ENCODE measurements around the gene RHBDF1.

DNA sequence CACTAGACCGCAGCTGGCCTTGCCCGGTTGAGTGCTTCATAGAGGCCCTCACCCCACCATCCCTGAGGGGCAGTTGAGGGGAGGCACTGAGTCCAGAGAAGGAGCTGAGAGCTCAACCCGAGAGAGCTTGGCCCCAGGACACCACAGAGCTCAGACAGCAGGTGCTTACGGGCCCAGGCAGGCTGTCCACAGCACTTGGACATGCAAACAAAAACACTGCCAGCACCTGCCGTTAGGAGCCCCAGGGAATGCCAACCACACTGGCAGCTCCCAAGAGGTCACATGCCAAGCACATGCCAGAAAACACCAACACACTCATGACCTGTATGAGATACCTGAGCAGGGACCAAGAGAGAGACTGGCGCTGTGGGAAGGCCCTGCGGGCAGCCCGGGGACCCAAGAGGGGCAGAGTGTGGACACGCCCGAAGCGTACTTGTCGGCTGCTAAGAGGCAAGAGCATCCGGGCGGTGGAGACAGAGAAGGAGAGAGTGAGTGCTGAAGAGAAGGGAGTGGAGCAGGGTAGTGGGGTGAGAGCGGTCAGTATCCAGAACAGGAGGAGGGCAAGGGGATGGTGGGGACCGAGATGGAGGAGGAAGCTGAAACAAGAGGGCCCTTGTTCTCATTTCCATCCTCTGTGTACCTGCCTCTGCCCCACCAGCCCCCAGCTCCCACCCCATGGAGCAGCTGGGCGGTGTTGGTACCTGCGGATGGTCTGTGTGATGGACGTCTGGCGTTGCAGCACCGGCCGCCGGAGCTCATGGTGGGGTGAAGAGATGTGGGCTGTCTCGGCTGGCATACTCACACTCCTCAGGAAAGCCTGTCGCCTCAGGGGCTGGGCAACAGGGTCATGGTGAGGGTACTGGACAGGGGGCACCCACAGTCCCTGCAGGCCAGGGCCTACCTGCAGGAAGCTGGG lies 8.2 kb downstream of the RHBDF1 start:
- TF ChIP-seq, protein P1, sequence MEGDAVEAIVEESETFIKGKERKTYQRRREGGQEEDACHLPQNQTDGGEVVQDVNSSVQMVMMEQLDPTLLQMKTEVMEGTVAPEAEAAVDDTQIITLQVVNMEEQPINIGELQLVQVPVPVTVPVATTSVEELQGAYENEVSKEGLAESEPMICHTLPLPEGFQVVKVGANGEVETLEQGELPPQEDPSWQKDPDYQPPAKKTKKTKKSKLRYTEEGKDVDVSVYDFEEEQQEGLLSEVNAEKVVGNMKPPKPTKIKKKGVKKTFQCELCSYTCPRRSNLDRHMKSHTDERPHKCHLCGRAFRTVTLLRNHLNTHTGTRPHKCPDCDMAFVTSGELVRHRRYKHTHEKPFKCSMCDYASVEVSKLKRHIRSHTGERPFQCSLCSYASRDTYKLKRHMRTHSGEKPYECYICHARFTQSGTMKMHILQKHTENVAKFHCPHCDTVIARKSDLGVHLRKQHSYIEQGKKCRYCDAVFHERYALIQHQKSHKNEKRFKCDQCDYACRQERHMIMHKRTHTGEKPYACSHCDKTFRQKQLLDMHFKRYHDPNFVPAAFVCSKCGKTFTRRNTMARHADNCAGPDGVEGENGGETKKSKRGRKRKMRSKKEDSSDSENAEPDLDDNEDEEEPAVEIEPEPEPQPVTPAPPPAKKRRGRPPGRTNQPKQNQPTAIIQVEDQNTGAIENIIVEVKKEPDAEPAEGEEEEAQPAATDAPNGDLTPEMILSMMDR (IDR thresholded peaks at IDR 0.05): no peak
- no peak for TF ChIP-seq POLR2A (IDR thresholded peaks at IDR 0.05)
